NCI-H774 (cell line): ENCODE results near the gene TFIP11.

Experiments
- DNase-seq: peaks from one replicate; lab custom pipeline; 2025; lab: John Stamatoyannopoulos, UW

The TFIP11 gene

GRCh38 chr22:26447584-26448329, 64.5 kb downstream of the TFIP11 start:
- no peak for DNase-seq

GRCh38 chr22:26446808-26447515, 65.3 kb downstream of the TFIP11 start:
- DNase-seq: no peak

- DNase-seq: no peak
These were observed 66.5 kb downstream of the TFIP11 start for GRCh38 chr22:26445577-26446275.

- DNase-seq: peak; percentile 16
These were observed 67.5 kb downstream of the TFIP11 start for GRCh38 chr22:26444777-26445176.

GRCh38 chr22:26443901-26444690, 68.2 kb downstream of the TFIP11 start:
- no peak for DNase-seq

GRCh38 chr22:26442086-26442756, 70.1 kb downstream of the TFIP11 start:
- DNase-seq: no peak
